H4 (cell line): ENCODE measurements around the gene PRR9. TPM values are rescaled to one million over a fixed set of nuclear protein-coding genes. Genes with fewer than 3 reads are reported as not detected.
"Not testable (repeated sequence)": the region's sequence is repeated elsewhere in the genome, so short reads cannot be mapped to it uniquely, and the experiment has no call there.

Experiments used
- DNase-seq: peaks from one replicate; pipeline ENCODE4 v3.0.0-alpha.2; 2015; ENCODE audit warnings: low spot score
- total RNA-seq: library from RNA; depleted of rRNA; stranded (reverse); fragments of >200 nt; shearing (Covaris generic); gene quantifications from 2 replicates; pipeline ENCODE4 v1.2.3, GENCODE V29; 2014

Gene PRR9
- total RNA-seq, 1 experiment from 2014 or later = not detected

GRCh38 chr1:153229076-153229829 is 11.9 kb downstream of the PRR9 start:
- DNase-seq = not testable (repeated sequence)

- DNase-seq = no peak
Observed at GRCh38 chr1:153231363-153231762, 14.0 kb downstream of the PRR9 start.

- DNase-seq = no peak
Observed at GRCh38 chr1:153231785-153232184, 14.4 kb downstream of the PRR9 start.

GRCh38 chr1:153232553-153232952 is 15.2 kb downstream of the PRR9 start:
- no peak for DNase-seq

GRCh38 chr1:153233448-153233847 is 16.1 kb downstream of the PRR9 start:
- no peak for DNase-seq

- no peak for DNase-seq
Observed at GRCh38 chr1:153238527-153238926, 21.1 kb downstream of the PRR9 start.

GRCh38 chr1:153242160-153242559 is 24.8 kb downstream of the PRR9 start:
- no peak for DNase-seq

- no peak for DNase-seq
Observed at GRCh38 chr1:153245466-153245865, 28.1 kb downstream of the PRR9 start.

- DNase-seq = no peak
Observed at GRCh38 chr1:153246018-153246417, 28.6 kb downstream of the PRR9 start.

GRCh38 chr1:153246825-153247224 is 29.4 kb downstream of the PRR9 start:
- DNase-seq = no peak

GRCh38 chr1:153248176-153248879 is 30.9 kb downstream of the PRR9 start:
- DNase-seq = no peak

GRCh38 chr1:153250166-153250565 is 32.8 kb downstream of the PRR9 start:
- DNase-seq = no peak

- no peak for DNase-seq
Observed at GRCh38 chr1:153251087-153251486, 33.7 kb downstream of the PRR9 start.

- no peak for DNase-seq
Observed at GRCh38 chr1:153251562-153251961, 34.2 kb downstream of the PRR9 start.

GRCh38 chr1:153251988-153252387 is 34.6 kb downstream of the PRR9 start:
- DNase-seq = no peak

- DNase-seq = no peak
Observed at GRCh38 chr1:153253076-153253475, 35.7 kb downstream of the PRR9 start.

GRCh38 chr1:153253693-153254092 is 36.3 kb downstream of the PRR9 start:
- no peak for DNase-seq

GRCh38 chr1:153259387-153259786 is 42.0 kb downstream of the PRR9 start, which contains the start of gene LORICRIN:
Gene LORICRIN, plus strand, starts transcription at chr1:153259687. Its CDS starts 1,263 bp downstream, at chr1:153260950.
- no peak for DNase-seq

GRCh38 chr1:153260585-153261280 is 43.3 kb downstream of the PRR9 start:
- no peak for DNase-seq

GRCh38 chr1:153261281-153262069 is 44.1 kb downstream of the PRR9 start:
- DNase-seq = no peak

- no peak for DNase-seq
Observed at GRCh38 chr1:153262070-153262366, 44.6 kb downstream of the PRR9 start.
